ENCODE measurements around the gene CIB2. TPM values are rescaled to one million over a fixed set of nuclear protein-coding genes. Genes with fewer than 3 reads are reported as not detected.
A peak's percentile ranks its signal among the peaks of the same experiment; 100 is the strongest.

CIB2 gene
- total RNA-seq, 1 experiment from 2014 or later, result 5.8 TPM

DNA sequence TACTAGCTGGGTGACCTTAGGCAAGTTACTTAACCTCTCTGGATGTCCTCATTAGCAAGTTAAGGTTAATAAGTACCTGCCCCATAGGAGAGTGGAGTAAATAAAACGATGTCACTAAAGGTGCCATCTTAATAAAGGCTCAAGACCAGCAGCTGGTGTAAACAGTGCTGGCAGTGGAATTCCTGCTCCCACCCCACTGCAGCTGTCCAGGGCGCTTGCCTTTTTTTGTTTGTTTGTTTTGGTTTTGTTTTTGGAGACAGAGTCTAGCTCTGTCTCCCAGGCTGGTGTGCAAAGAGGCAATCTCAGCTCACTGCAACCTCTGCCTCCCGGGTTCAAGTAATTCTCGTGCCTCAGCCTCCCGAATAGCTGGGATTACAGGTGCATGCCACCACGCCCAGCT lies 46.8 kb upstream of the CIB2 start:
- no peaks in the 10 kb centered on the region for H3F3A ChIP-seq (ENCODE audit: insufficient read depth, low read depth)
- ChIA-PET CTCF (interaction anchor here (1.4 kb wide), 1 partner anchor 18 kb away, joined by 3 read pairs; no protein-coding TSS in a partner anchor), POLR2A (ENCODE audit: unreplicated experiment) (no interaction called here)
- H2AFZ ChIP-seq, result no peak overlapping the region
- H3K4me1 ChIP-seq (replicated peaks; ENCODE audit: insufficient read depth), result no peaks in the 10 kb centered on the region
- no peaks in the 10 kb centered on the region for H3K9me3 ChIP-seq (ENCODE audit: insufficient read depth, low read depth)
- H3K4me2 ChIP-seq, result no peak overlapping the region
- intact Hi-C loops (cut with micrococcal nuclease; ENCODE audit: unreplicated experiment), result loop anchor here (5.0 kb wide), 2 partner anchors 46 to 66 kb away; partner anchors contain the start of gene CIB2
- no peak overlapping the region for H3K27ac ChIP-seq
- H3K4me3 ChIP-seq, result no peak overlapping the region
- H3K27me3 ChIP-seq (ENCODE audit: insufficient read depth, low read depth), result no peaks in the 10 kb centered on the region
- no peaks in the 10 kb centered on the region for H3K79me2 ChIP-seq (ENCODE audit: low read depth)
- H3K9me2 ChIP-seq (ENCODE audit: insufficient read depth), result no peaks in the 10 kb centered on the region
- no peak for DNase-seq
- TF ChIP-seq, protein P1, sequence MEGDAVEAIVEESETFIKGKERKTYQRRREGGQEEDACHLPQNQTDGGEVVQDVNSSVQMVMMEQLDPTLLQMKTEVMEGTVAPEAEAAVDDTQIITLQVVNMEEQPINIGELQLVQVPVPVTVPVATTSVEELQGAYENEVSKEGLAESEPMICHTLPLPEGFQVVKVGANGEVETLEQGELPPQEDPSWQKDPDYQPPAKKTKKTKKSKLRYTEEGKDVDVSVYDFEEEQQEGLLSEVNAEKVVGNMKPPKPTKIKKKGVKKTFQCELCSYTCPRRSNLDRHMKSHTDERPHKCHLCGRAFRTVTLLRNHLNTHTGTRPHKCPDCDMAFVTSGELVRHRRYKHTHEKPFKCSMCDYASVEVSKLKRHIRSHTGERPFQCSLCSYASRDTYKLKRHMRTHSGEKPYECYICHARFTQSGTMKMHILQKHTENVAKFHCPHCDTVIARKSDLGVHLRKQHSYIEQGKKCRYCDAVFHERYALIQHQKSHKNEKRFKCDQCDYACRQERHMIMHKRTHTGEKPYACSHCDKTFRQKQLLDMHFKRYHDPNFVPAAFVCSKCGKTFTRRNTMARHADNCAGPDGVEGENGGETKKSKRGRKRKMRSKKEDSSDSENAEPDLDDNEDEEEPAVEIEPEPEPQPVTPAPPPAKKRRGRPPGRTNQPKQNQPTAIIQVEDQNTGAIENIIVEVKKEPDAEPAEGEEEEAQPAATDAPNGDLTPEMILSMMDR (conservative IDR thresholded peaks at IDR 0.05), result no peak
- TF ChIP-seq EZH2 (IDR thresholded peaks at IDR 0.05; ENCODE audit: low read depth), result no peak
- H3K36me3 ChIP-seq (ENCODE audit: low read depth), result no peaks in the 10 kb centered on the region
- BruUV-seq (replicated peaks), result no TSS peak
- no peaks in the 10 kb centered on the region for H4K20me1 ChIP-seq (ENCODE audit: insufficient read depth)

DNA sequence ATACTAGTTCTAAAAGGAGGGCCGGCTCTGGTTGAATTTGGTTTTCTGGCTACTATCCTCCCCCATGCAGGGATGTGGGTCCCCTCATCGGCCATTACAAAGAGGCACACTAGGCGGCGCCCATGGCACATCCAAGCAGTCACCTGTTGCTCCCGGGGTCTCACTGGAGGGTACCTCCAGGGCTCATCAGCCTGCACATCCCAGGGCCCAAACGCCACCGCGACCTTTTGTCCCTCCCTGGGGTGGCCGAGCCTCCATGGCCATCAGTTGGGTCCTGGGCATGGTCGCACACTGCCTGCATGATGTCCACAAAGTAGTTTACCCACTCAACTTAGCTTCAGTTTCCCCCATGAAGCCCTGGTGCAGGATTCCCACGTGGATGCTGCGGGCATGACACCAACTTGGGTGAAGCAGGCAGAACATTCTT lies 46.2 kb upstream of the CIB2 start:
- H2AFZ ChIP-seq, result no peak overlapping the region
- H3K9me2 ChIP-seq (ENCODE audit: insufficient read depth), result no peaks in the 10 kb centered on the region
- H3K27me3 ChIP-seq (ENCODE audit: insufficient read depth, low read depth), result no peaks in the 10 kb centered on the region
- H3K27ac ChIP-seq, result no peak overlapping the region
- intact Hi-C loops (cut with micrococcal nuclease; ENCODE audit: unreplicated experiment), result loop anchor here (1.0 to 5.0 kb wide), 3 partner anchors 45 to 65 kb away; partner anchors contain the start of gene CIB2
- ChIA-PET CTCF (interaction anchor here (1.4 kb wide), 1 partner anchor 18 kb away, joined by 3 read pairs; no protein-coding TSS in a partner anchor), POLR2A (ENCODE audit: unreplicated experiment) (no interaction called here)
- no peaks in the 10 kb centered on the region for H3F3A ChIP-seq (ENCODE audit: insufficient read depth, low read depth)
- H3K4me3 ChIP-seq, result no peak overlapping the region
- no peaks in the 10 kb centered on the region for H3K9me3 ChIP-seq (ENCODE audit: insufficient read depth, low read depth)
- H4K20me1 ChIP-seq (ENCODE audit: insufficient read depth), result no peaks in the 10 kb centered on the region
- DNase-seq, result peak in 1 of 2 experiments; percentile 57
- no peaks in the 10 kb centered on the region for H3K36me3 ChIP-seq (ENCODE audit: low read depth)
- BruUV-seq (replicated peaks), result no TSS peak
- TF ChIP-seq EZH2 (IDR thresholded peaks at IDR 0.05; ENCODE audit: low read depth), result no peak
- TF ChIP-seq, protein P1 (conservative IDR thresholded peaks at IDR 0.05), result peak; percentile 85
- H3K4me1 ChIP-seq (replicated peaks; ENCODE audit: insufficient read depth), result no peaks in the 10 kb centered on the region
- H3K4me2 ChIP-seq, result no peak overlapping the region
- H3K79me2 ChIP-seq (ENCODE audit: low read depth), result no peaks in the 10 kb centered on the region

DNA sequence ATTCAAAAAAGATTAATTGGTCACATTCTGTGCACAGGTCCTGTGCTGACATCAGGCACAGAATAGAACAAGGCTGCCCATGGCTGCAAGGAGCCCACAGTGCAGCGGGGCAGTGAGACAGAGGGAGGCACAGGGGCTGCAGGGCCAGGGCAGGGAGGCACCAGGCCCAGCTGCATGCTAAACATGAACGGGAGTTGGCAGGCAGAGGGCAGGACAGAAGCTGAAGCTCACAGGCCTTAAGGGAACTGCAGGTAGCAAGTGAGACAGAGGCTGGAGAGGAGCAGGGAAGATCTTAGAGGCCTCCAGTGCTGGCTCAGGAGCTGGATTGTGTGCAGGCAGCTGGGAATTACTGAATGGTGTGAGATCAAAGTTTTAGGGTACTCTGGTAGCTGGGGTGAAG lies 44.1 kb upstream of the CIB2 start:
- POLR2A ChIA-PET (ENCODE audit: unreplicated experiment), result no interaction called here
- DNase-seq, result no peak
- no peak overlapping the region for H3K27ac ChIP-seq
- H3K27me3 ChIP-seq (ENCODE audit: insufficient read depth, low read depth), result no peaks in the 10 kb centered on the region
- H3K9me2 ChIP-seq (ENCODE audit: insufficient read depth), result no peaks in the 10 kb centered on the region
- no peak for TF ChIP-seq EZH2 (IDR thresholded peaks at IDR 0.05; ENCODE audit: low read depth)
- TF ChIP-seq, protein P1 (conservative IDR thresholded peaks at IDR 0.05), result no peak
- H4K20me1 ChIP-seq (ENCODE audit: insufficient read depth), result no peaks in the 10 kb centered on the region
- intact Hi-C loops (cut with micrococcal nuclease; ENCODE audit: unreplicated experiment), result loop anchor here (5.0 kb wide), 2 partner anchors 43 to 63 kb away; partner anchors contain the start of gene CIB2
- H3K4me1 ChIP-seq (replicated peaks; ENCODE audit: insufficient read depth), result no peaks in the 10 kb centered on the region
- no TSS peak for BruUV-seq (replicated peaks)
- no peak overlapping the region for H3K4me2 ChIP-seq
- no peaks in the 10 kb centered on the region for H3K9me3 ChIP-seq (ENCODE audit: insufficient read depth, low read depth)
- H3F3A ChIP-seq (ENCODE audit: insufficient read depth, low read depth), result no peaks in the 10 kb centered on the region
- no peak overlapping the region for H3K4me3 ChIP-seq
- H2AFZ ChIP-seq, result no peak overlapping the region
- H3K79me2 ChIP-seq (ENCODE audit: low read depth), result no peaks in the 10 kb centered on the region
- CTCF ChIA-PET, result no interaction called here
- H3K36me3 ChIP-seq (ENCODE audit: low read depth), result peaks cover 6% of the 10 kb centered on the region; the same call in 1 of the 2 replicates

Measured in PC-9 (cell line).